GM10847 (cell line): ENCODE data around the gene PTPN5.

Experiments
- POLR2A ChIP-seq: IDR thresholded peaks from 2 replicates; pipeline ENCODE4 v1.6.1; 2011; ENCODE audit not compliant: insufficient read length; ENCODE audit errors: extremely low read depth

The PTPN5 gene

DNA sequence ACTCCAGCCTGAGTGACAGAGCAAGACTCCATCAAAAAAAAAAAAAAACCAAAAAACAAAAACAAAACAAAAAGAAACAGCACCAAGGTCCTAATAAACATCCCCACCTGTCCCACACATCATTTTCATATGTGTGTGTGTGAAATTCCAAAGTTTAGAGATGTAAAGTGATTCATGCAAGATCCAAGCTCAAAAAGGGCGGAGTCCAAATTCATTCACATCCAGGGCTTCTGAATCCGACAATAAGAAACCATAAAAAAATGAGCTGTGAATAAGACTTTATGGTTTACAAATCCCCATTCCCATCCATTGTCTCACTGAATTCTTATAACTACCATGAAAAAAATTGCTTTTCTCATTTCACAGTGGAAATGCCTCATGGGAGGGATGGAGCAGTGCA, 34.7 kb downstream of the PTPN5 start:
- TF ChIP-seq POLR2A, result no peak

DNA sequence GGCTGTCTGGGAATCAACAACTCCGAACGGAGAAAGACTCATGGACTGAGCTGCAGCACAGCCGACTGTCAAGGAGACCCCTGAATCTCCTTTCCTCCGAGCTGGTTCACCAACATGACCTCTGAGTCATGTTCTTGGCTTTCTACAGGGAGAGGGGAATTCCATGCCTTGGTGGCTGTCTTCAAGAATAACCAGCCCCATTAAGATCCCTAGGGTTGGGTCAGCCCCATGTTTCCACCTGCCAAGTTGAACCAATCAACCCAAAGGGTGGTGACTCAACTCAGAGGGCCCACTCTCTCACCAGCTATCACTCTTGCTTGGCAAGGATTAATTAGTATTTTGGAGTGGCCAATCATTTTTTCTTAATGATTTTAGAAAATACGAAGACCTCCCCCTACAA, 37.3 kb downstream of the PTPN5 start:
- TF ChIP-seq POLR2A, result no peak

DNA sequence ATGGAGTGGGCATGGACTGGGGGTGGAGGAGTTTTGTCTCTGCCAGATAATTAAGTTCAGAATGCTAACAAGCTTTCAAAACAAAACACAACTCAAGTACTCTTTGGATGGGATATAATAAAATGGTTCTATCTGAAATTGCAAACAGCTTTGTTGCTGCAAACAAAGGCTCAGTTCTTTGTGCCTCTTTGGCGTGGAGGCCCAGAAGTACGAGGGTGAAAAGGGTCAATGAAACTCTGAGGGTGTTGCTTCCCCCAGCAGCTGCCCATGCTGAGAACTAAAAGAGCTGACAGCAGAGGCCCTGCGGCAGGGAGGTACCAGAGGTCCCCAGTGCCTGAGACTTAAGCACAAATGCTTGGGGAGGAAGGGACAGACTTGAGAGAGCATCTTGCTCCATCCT, 39.1 kb downstream of the PTPN5 start:
- no peak for TF ChIP-seq POLR2A

DNA sequence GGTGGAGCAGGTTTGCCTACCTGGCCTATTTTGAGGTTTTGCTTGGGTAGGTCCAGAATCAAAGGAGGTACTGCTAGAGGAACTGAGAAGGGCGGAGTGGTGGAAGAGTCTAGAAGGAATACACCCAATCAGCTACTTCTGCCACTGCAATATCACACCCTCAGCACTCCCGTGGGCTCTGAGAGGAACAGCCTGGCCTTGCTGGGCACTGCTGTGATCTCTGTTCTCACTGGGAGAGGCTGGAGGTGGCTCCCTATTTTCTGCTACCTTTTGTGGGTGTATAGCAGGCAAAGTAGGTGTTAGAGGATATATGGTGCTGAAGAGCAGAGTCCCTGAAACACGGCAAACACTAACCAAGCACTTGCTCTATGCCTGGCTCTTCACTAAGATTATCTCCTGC, 40.7 kb downstream of the PTPN5 start:
- no peak for TF ChIP-seq POLR2A

DNA sequence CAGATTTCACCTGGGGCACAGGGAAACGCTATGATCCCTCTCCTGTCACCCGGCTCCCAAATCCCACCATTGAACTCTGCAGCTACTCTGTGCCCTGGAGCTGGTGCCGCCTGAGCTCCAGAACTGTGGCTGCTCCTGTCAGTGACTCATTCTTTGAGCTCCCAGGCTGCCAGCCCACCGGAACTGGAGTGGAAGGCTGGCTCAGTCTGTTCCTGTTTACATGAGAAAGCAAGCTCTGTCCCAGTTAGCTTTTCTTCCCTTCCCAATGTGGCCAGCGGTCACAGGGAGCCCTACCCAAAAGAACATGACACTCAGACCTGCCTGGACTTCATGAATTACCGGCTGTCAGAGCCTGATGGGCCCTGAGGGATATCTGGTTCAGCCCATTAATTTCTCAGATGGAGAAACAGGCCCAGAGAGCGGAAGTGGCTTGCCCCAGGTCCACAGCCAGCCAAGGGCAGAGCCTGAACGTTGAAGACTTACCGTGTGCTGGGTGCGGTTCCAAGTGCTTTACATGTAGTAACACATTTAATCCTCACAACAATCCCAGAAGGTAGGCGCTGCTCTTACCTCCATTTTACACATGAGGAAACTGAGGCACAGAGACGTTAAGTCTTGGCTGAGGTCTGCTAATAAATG, 41.8 kb downstream of the PTPN5 start:
- TF ChIP-seq POLR2A, result no peak

DNA sequence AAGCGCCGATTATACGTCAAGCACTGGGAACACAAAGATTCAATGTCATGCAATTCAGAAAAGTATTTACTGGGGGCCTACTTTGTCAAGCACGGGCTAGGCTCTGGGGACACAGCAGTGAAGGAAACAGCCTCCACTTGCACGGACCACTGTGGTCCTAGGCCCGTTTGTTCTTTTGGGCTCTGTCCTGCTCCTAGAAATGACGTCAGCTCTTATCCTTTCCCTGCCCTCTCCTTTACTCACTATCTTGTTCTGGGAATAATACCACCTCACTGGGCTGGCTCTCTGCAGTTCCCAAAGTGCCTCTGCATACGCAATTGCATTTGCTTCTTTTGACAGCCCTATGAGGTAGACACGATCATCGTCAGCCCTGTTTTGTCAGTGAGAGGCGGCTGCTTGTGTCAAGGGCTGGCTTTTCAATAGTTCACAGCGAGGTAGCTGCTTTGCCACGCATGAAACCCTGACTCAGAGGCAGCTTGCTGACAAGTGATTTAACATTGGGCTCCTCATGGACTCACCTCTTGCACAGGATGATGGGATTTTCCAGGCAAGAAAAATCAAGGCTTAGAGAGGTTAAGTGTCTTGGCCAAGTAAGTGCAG, 42.7 kb downstream of the PTPN5 start:
- no peak for TF ChIP-seq POLR2A

DNA sequence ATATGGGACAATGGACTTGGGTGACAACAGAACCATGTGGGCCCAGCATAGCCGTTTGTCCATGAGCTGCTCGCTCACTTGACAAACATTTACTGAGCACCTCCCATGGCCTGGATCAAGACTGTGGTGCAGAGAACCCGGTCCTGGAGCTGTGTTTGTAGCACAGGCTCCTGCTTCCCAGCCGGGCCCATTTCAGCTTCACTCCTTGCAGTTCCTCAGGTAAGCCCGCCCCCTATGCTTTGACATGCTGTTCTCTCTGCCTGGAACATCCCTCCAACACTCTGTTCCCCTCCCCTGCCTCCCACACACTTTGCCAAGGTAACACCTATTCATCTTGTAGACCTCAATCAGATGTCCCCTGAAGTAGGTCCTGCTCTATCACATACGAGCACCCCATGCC, 46.3 kb downstream of the PTPN5 start:
- TF ChIP-seq POLR2A, result no peak

DNA sequence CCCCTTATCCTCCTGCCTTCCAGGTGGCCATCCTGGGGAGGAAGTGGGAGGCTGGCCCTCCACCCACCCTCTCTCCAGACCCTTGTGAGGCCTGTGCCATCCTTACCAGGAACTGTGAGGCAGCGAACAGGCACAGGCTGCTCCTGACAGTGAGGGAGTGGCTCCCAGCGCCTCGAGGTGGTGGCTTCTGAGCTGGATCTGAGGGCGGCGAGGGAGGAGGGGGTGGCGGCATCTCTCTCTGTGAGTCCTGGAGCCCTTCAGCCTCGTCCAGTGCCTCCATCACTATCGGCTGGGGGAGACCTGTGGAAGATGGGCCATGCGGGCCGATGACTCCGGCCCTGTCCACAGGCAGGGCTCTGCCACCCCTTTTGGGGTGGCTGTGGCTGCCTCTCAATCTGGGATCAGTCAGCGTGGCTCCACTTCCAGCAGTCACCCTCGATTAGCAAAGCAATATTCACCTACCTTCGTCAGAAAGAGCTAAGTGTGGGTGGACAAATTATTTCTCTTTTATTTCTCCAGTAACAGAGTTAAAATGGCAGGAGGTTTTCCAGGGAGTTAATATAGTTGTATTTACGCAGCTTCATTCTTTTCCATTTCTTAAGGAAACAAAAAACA, 47.6 kb downstream of the PTPN5 start:
- no peak for TF ChIP-seq POLR2A

DNA sequence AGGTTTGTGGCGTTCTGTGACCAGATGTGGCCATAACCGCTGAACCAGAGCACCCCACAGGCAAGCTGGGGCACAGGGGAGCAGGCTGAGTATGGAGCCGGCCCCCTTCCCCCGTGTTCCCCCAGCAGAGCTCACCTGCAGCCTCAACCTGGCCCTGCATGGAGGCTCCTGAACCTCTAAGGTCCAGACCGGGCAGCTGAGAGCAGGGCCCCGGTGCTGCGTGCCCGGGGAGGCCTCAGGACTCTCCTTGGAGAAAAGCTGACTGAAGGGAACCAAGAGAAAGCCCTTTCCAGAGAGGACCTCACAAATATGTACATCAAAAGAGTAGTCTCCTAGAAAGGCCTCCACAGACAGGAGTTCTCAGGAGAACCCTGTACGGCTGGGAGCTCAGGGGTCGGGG, 48.2 kb downstream of the PTPN5 start:
- TF ChIP-seq POLR2A, result no peak

DNA sequence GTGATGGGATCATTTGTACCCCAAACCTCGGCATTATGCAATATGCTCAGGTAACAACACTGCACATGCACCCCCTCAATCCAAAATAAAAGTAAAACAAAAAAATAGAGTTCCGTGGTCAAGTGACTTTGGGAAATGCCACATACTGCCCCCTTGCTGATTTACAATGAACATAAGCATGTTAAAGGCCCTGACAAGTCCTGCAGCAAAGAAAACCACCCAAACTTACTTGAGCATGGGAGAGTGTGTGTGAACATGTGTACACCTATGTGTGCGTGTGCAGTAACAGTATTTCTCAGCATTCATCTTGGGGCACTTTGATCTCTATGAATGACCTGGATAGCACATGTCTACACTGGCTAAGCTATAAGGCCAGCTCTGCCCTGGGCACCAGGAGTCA, 49.8 kb downstream of the PTPN5 start:
- no peak for TF ChIP-seq POLR2A

DNA sequence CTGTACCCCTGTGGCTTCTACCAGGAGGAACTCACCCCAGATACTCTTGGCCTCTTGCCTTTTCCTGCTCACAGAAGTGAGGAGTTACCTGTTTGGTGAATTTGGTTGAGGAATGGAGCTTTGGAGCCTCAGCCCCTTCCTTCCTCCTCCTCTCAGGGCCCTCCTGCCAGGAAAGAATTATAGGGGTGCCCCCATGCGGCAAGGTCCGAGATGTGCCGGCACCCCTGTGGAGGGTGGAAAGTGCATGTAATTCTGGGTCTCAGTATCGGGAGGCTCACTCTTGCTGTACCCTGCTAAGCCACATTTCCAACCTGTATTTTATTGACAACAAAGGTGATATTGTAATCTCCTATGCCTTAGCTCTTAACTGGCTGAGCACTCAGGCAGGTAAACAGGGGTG, 51.9 kb downstream of the PTPN5 start:
- no peak for TF ChIP-seq POLR2A

DNA sequence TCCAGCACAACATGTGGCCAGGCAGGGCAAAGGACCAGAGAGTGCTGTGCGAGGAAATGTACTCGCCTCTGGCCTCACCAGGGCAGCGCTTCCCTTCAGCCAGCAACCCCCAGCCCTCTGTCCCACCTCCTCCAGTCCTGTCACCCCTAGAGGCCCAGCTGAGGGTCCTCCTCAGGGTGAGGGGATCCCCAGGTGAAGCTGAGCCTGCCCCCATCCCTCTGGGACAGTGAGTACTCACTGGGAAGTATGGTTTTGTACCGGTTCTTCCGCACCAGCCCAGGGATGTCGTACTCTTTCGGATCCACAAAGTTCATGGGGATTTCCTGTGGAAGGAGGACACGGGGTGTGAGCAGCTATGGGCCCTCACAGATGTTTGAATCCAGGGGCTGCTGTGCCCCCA, 54.0 kb downstream of the PTPN5 start:
- TF ChIP-seq POLR2A, result no peak

DNA sequence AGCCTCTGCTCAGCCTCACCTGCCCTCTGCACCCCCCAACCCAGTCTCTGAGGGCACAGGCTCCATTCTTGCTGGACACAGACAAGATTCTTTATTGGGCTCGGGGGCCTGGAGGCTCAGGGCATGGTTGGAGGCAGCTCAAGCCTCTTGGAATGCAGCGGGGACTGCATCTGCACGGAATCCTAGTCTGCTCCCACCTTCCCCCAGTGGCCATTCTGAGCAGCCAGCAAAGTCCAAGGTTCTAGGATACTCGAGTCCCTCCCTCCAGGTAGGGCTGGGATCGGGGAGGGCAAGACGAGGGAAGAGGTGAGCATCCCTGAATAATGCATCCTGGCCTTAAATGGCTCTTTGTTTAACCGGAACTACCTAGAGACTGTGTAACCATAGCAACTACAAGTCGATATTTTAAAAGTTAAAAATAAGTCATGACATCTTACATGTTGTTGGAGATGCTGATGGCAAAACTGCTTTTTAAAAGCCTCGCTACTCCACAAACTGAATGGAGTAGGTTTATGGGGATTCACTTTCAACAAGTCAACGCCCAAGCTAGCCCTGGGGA, 54.9 kb downstream of the PTPN5 start:
- no peak for TF ChIP-seq POLR2A

DNA sequence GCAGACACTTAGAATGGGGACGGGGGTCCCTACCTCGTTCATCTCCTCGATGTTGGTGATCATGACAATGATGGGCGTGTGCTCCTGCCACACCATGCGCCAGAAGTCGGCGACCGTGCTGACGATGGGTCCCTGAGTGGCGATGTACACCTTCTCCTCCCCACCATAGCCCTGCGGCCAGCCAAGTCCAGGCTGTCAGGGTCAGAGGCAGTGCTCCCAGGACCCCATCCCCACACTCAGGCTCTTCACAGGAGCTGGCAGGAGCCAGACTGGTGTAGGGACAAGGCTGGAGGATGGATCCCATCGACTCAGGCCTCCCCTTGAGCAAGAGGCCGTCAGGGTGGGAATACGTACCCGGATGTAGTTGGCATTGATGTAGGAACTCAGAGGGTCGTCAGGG, 58.4 kb downstream of the PTPN5 start:
- no peak for TF ChIP-seq POLR2A

DNA sequence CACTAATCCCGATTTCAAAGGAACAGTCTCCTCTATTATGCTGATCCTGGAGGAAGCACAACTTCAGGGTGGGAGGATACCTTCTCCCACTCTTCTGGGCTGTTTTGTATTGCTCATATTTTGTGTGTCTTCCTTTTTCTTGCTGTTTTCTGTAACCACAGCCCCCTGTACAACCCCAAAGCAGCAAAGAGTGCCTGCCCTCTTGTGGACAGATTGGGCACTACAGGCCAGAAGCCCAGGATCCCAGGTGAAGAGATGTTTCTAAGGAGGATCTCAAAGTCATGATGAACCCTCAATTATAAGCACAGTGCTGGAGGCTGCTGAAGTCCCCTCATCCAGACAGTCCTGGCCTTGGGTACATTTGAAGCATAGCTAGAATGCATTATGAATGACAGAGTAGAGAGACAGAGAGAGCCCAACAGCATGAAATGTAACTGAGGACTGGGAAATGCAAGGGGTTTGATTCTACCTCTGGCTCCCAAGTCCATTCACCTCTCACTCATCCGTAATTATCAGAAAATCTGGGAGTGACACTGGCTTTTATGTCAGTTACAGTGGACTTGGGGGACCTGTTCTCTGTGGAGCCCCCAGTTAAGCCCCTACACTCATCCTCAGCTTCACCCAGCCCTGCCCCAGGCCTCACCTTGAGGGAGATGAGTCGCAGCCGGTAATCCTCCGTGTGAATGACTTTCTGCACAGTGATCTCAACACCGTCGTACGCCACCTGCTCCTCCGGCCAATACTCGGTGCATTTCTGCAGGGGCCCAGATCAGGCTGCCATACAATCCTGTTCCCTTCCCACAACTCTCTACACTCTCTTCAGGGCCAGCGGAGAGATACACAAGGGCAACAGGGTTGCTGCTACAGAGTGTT, 59.4 kb downstream of the PTPN5 start:
- TF ChIP-seq POLR2A, result no peak

DNA sequence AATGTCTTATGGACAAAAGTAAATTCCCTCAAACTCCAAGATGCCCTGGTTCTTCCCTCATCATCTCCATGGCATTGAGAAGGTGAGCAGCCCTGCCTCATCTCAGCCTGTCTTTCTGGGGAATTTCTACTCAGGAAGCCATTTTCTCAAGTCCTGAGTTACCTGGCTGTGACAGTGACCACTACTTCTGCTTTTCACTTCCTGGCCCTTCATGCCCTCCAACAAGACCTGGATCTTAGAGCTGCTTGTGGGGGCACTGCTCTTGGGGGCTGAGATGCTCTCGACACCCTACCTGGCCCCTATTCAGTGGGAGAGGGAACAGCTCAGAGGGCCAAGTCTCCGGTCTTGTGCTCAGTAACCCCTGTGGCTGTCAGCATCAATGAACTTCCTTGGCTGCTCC, 60.2 kb downstream of the PTPN5 start:
- TF ChIP-seq POLR2A, result no peak
